ENCODE data around the gene CA9.

CA9 gene

DNA sequence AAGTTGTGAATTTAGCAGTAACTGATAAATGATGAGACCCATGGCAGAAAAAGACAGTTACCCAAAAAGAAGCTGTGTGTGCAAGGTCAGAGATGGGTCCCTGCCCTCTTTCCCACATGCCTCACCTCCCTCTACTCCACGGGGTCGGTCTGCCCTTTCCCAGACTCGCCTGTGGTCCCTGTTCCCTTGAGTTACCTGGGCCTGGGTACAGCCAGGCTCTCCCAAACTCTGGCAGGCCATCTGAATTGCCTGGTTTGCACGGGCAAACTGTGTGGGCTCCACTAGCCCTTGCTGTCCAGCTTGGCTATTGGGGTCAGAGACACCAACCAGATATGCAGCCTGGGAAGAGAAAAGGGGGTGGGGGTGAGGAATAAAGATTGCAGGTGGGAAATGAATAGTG is 34.4 kb downstream of the CA9 start:
- H3K27me3 ChIP-seq (ENCODE audit: insufficient read depth, low read length, poor library complexity) = no peaks in the 10 kb centered on the region
- no peak overlapping the region for H2AK5ac ChIP-seq (ENCODE audit: low read length)
- no peaks in the 10 kb centered on the region for H3K79me2 ChIP-seq (ENCODE audit: control insufficient read depth, insufficient read depth, low read length)
- H3K4me3 ChIP-seq (ENCODE audit: low read length) = no peak overlapping the region
- H3K79me1 ChIP-seq (ENCODE audit: low read length) = no peaks in the 10 kb centered on the region
- H2BK5ac ChIP-seq (ENCODE audit: low read length) = no peak overlapping the region
- H4K8ac ChIP-seq (ENCODE audit: low read depth, low read length) = no peak overlapping the region
- H3K18ac ChIP-seq (ENCODE audit: low read length) = no peak overlapping the region
- no peak for DNase-seq
- H2BK120ac ChIP-seq (ENCODE audit: low read depth, low read length) = no peak overlapping the region
- no peak overlapping the region for H3K27ac ChIP-seq (ENCODE audit: low read depth, low read length)
- no peak overlapping the region for H3K4ac ChIP-seq (ENCODE audit: low read depth, low read length)
- H3K23ac ChIP-seq (ENCODE audit: low read length) = no peak overlapping the region
- H3K56ac ChIP-seq (ENCODE audit: low read length) = no peak overlapping the region
- H3K4me1 ChIP-seq (ENCODE audit: control insufficient read depth, low read depth, low read length) = no peaks in the 10 kb centered on the region
- no peak overlapping the region for H3K4me2 ChIP-seq (ENCODE audit: low read length)
- peaks cover 45% of the 10 kb centered on the region for H3K36me3 ChIP-seq (ENCODE audit: control insufficient read depth, insufficient read depth, low read length)
- H4K5ac ChIP-seq (ENCODE audit: low read length) = no peak overlapping the region
- no CpG with 5 or more reads among the region's 4 CpGs for WGBS (ENCODE audit: extremely low coverage, insufficient coverage, low lambda C conversion rate)
- no peak overlapping the region for H3K9ac ChIP-seq (ENCODE audit: low read length)
- no peak overlapping the region for H2BK15ac ChIP-seq (replicated peaks; ENCODE audit: low read depth)

DNA sequence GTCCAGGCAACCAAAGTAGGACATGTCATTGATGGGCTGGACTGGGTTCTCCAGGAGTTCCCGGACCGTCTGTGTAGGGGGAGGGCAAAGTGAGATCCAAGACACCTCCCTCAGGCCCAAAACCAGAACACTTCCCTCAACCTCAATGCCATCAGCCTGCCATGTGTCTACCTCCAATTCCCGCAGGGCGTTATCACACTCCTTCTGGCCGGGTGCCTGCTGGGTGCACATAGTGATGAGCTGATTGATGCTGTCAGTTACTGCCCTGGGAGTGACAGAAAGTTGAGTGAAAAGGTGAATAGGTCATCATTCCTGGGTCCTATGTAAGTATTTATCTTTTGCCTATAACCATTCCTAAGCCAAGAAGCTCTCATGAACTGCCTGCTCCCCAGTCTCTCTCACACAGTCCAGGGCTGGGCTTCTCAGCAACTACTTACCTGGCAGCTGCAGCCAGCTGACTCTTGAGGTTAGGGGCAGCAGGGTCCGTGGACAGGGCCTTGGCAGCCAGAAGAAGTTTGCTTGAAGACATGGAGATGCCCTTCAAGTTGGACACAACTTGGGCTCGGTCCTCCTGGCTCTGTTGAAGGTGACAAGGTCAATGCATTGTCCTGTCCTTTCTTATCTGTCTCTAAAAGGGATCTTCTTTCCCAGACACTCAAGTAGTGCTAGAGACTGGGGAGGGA is 37.2 kb downstream of the CA9 start:
- Histone ChIP-seq H4K8ac (ENCODE audit: low read depth, low read length) (no peak overlapping the region), H4K5ac (ENCODE audit: low read length) (no peak overlapping the region), H3K18ac (ENCODE audit: low read length) (no peak overlapping the region), H3K4me1 (ENCODE audit: control insufficient read depth, low read depth, low read length) (no peaks in the 10 kb centered on the region), H3K9ac (ENCODE audit: low read length) (no peak overlapping the region), H3K56ac (ENCODE audit: low read length) (no peak overlapping the region), H2BK120ac (ENCODE audit: low read depth, low read length) (no peak overlapping the region), H2BK5ac (ENCODE audit: low read length) (no peak overlapping the region), H3K79me2 (ENCODE audit: control insufficient read depth, insufficient read depth, low read length) (no peaks in the 10 kb centered on the region), H3K79me1 (ENCODE audit: low read length) (no peaks in the 10 kb centered on the region), H3K4me2 (ENCODE audit: low read length) (no peak overlapping the region), H3K27ac (ENCODE audit: low read depth, low read length) (no peak overlapping the region), H3K36me3 (ENCODE audit: control insufficient read depth, insufficient read depth, low read length) (peaks cover 38% of the 10 kb centered on the region), H3K4ac (ENCODE audit: low read depth, low read length) (no peak overlapping the region), H2AK5ac (ENCODE audit: low read length) (no peak overlapping the region), H3K4me3 (ENCODE audit: low read length) (no peak overlapping the region), H2BK15ac (replicated peaks; ENCODE audit: low read depth) (no peak overlapping the region), H3K27me3 (ENCODE audit: insufficient read depth, low read length, poor library complexity) (no peaks in the 10 kb centered on the region), H3K23ac (ENCODE audit: low read length) (no peak overlapping the region)
- no CpG with 5 or more reads among the region's 7 CpGs for WGBS (ENCODE audit: extremely low coverage, insufficient coverage, low lambda C conversion rate)
- no peak for DNase-seq

DNA sequence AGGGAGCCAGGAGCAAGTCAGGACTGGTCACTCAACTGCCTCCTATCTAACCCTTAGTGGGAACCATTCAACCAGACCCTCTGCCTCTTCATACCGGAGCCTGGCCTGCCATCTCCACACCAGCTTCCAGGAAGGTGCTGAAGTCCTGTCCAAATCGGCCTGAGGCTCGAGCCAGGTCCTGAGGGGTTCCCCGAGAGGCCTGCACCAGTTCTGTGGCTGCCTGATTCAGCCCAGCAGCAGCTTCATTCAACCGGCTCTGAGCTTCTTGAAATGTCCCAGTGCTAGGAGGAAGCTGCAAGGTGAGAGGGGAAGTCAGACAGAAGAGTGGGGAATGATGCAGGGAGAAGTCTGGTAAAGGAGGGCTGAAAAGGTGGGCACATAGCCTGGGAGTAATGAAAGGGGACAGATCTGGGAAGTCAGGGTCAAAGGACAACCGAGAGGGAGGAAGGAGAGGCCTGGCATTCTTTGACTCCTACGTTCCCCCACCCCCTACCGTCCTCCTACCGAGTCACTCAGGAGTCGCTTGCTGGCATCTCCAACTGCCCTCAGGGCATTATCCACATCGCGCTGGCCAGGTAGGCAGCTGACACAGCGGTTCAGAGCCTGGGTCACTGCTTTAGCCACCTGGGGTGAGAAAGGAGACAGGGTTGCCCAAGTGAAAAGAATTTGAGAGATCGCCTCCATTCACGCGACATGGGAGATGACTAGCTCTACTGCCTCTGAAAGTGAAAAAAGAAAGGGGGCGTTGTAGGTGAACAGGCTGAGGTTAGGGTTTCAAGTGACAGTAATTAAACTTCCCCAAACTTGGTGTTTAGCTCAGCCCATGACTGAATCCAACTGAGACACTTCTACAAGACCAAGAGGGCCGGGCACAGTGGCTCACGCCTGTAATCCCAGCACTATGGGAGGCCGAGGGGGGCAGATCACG is 38.0 kb downstream of the CA9 start:
- no peaks in the 10 kb centered on the region for H3K27me3 ChIP-seq (ENCODE audit: insufficient read depth, low read length, poor library complexity)
- H3K79me2 ChIP-seq (ENCODE audit: control insufficient read depth, insufficient read depth, low read length) = no peaks in the 10 kb centered on the region
- H2BK5ac ChIP-seq (ENCODE audit: low read length) = no peak overlapping the region
- no peak overlapping the region for H3K4me3 ChIP-seq (ENCODE audit: low read length)
- no peak overlapping the region for H3K56ac ChIP-seq (ENCODE audit: low read length)
- H3K27ac ChIP-seq (ENCODE audit: low read depth, low read length) = no peak overlapping the region
- H3K79me1 ChIP-seq (ENCODE audit: low read length) = no peaks in the 10 kb centered on the region
- H3K36me3 ChIP-seq (ENCODE audit: control insufficient read depth, insufficient read depth, low read length) = peaks cover 38% of the 10 kb centered on the region
- no peak overlapping the region for H3K4ac ChIP-seq (ENCODE audit: low read depth, low read length)
- H2BK120ac ChIP-seq (ENCODE audit: low read depth, low read length) = no peak overlapping the region
- H3K23ac ChIP-seq (ENCODE audit: low read length) = no peak overlapping the region
- no peak overlapping the region for H2BK15ac ChIP-seq (replicated peaks; ENCODE audit: low read depth)
- no peak overlapping the region for H3K9ac ChIP-seq (ENCODE audit: low read length)
- H2AK5ac ChIP-seq (ENCODE audit: low read length) = no peak overlapping the region
- no peak for DNase-seq
- WGBS (ENCODE audit: extremely low coverage, insufficient coverage, low lambda C conversion rate) = no CpG with 5 or more reads among the region's 21 CpGs
- H4K8ac ChIP-seq (ENCODE audit: low read depth, low read length) = no peak overlapping the region
- no peak overlapping the region for H3K4me2 ChIP-seq (ENCODE audit: low read length)
- H3K4me1 ChIP-seq (ENCODE audit: control insufficient read depth, low read depth, low read length) = no peaks in the 10 kb centered on the region
- H3K18ac ChIP-seq (ENCODE audit: low read length) = no peak overlapping the region
- H4K5ac ChIP-seq (ENCODE audit: low read length) = no peak overlapping the region

DNA sequence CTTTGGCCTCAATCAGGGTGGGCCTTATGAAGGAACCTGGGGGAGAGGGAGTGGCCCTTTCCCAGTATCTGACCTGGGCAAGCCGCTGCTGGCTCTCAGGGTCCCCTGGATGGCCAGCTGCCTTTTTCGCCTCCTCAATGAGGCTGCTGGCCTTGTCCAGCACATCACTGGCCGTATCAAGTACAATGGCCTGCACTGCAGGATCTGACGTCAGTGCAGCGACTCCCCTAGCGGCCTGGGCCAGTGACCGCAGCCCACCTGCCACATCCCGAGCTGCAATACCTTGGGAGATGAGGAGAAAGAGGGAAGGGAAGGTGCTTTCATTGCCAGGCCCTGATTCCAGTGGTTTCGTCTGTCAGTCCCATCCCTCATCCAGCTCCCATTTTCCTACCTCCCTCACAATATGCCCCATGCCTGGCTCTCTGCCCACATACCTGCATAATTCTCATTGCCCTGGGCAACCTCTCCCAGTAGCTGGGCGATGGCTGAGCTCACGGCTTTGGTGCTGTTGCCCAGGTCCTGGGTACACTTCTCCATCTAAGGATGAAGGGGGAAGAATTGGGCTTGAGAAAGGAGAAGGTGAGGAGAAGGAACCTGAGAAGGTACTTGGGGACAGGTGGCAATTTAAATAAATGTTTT is 39.2 kb downstream of the CA9 start:
- DNase-seq = no peak
- Histone ChIP-seq H3K56ac (ENCODE audit: low read length) (no peak overlapping the region), H3K27ac (ENCODE audit: low read depth, low read length) (no peak overlapping the region), H3K79me1 (ENCODE audit: low read length) (no peaks in the 10 kb centered on the region), H3K79me2 (ENCODE audit: control insufficient read depth, insufficient read depth, low read length) (no peaks in the 10 kb centered on the region), H2BK15ac (replicated peaks; ENCODE audit: low read depth) (no peak overlapping the region), H3K4me1 (ENCODE audit: control insufficient read depth, low read depth, low read length) (no peaks in the 10 kb centered on the region), H3K36me3 (ENCODE audit: control insufficient read depth, insufficient read depth, low read length) (peaks cover 38% of the 10 kb centered on the region), H3K4ac (ENCODE audit: low read depth, low read length) (no peak overlapping the region), H2AK5ac (ENCODE audit: low read length) (no peak overlapping the region), H4K8ac (ENCODE audit: low read depth, low read length) (no peak overlapping the region), H2BK120ac (ENCODE audit: low read depth, low read length) (no peak overlapping the region), H3K4me2 (ENCODE audit: low read length) (no peak overlapping the region), H3K18ac (ENCODE audit: low read length) (no peak overlapping the region), H3K4me3 (ENCODE audit: low read length) (no peak overlapping the region), H3K23ac (ENCODE audit: low read length) (no peak overlapping the region), H3K27me3 (ENCODE audit: insufficient read depth, low read length, poor library complexity) (no peaks in the 10 kb centered on the region), H2BK5ac (ENCODE audit: low read length) (no peak overlapping the region), H3K9ac (ENCODE audit: low read length) (no peak overlapping the region), H4K5ac (ENCODE audit: low read length) (no peak overlapping the region)
- no CpG with 5 or more reads among the region's 11 CpGs for whole genome bisulfite sequencing (ENCODE audit: extremely low coverage, insufficient coverage, low lambda C conversion rate)

DNA sequence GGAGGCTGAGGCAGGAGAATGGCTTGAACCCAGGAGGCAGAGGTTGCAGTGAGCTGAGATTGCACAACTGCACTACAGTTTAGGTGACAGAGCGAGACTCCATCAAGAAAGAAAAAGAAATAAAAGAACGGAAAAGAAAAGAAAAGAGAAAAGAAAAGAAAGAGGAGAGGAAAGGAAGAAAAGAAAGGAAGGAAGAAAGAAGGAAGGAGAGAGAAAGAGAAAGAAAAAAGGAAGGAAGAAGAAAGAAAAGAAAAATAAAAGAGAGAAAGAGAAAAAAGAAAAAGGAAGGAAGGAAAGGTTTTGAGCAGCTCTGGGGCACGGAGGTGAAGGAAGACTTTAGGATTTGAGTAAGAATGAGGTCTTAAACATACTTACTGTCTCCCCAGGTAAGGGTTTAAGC is 39.9 kb downstream of the CA9 start:
- Histone ChIP-seq H3K79me1 (ENCODE audit: low read length) (no peaks in the 10 kb centered on the region), H3K4ac (ENCODE audit: low read depth, low read length) (no peak overlapping the region), H3K4me1 (ENCODE audit: control insufficient read depth, low read depth, low read length) (no peaks in the 10 kb centered on the region), H3K23ac (ENCODE audit: low read length) (no peak overlapping the region), H2AK5ac (ENCODE audit: low read length) (no peak overlapping the region), H3K4me3 (ENCODE audit: low read length) (no peak overlapping the region), H2BK15ac (replicated peaks; ENCODE audit: low read depth) (no peak overlapping the region), H2BK120ac (ENCODE audit: low read depth, low read length) (no peak overlapping the region), H3K18ac (ENCODE audit: low read length) (no peak overlapping the region), H4K8ac (ENCODE audit: low read depth, low read length) (no peak overlapping the region), H2BK5ac (ENCODE audit: low read length) (no peak overlapping the region), H3K79me2 (ENCODE audit: control insufficient read depth, insufficient read depth, low read length) (no peaks in the 10 kb centered on the region), H3K4me2 (ENCODE audit: low read length) (no peak overlapping the region), H3K27me3 (ENCODE audit: insufficient read depth, low read length, poor library complexity) (no peaks in the 10 kb centered on the region), H3K27ac (ENCODE audit: low read depth, low read length) (no peak overlapping the region), H4K5ac (ENCODE audit: low read length) (no peak overlapping the region), H3K9ac (ENCODE audit: low read length) (no peak overlapping the region), H3K56ac (ENCODE audit: low read length) (no peak overlapping the region), H3K36me3 (ENCODE audit: control insufficient read depth, insufficient read depth, low read length) (peaks cover 39% of the 10 kb centered on the region)
- DNase-seq = no peak
- WGBS (ENCODE audit: extremely low coverage, insufficient coverage, low lambda C conversion rate) = no CpG with 5 or more reads among the region's 3 CpGs

All from mesendoderm (in vitro differentiated cells).